HG02970 (cell line): ENCODE measurements around the gene PELI1.
"Not testable (repeated sequence)": the region's sequence is repeated elsewhere in the genome, so short reads cannot be mapped to it uniquely, and the experiment has no call there.

Experiments used
- ATAC-seq: cut with Tn5 transposase; IDR thresholded peaks from one replicate; pipeline ENCODE4 v1.9.1; 2021; ENCODE audit warnings: mild to moderate bottlenecking, moderate library complexity, moderate number of reproducible peaks; ENCODE audit not compliant: unreplicated experiment, low FRiP score

Gene PELI1

DNA sequence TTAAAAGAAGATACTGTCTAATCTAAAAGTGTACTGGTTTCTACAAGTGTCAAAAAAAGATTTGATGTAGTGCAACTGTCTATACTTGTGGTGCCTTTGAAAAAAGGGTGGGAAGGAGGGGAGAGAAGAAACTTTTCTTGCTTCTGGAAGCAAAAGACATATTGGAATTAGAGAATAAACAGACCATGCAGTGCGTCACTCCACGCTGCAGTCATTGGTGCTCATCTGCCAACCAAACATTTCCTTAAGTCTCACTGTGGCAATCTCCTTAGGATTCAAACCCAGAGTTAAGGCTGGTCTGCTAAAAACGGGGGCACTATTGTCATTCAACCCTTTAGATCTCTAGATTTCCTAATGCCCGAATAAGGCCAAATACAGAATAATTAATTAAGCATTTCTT, 50.9 kb downstream of the PELI1 start:
- no peak for ATAC-seq

DNA sequence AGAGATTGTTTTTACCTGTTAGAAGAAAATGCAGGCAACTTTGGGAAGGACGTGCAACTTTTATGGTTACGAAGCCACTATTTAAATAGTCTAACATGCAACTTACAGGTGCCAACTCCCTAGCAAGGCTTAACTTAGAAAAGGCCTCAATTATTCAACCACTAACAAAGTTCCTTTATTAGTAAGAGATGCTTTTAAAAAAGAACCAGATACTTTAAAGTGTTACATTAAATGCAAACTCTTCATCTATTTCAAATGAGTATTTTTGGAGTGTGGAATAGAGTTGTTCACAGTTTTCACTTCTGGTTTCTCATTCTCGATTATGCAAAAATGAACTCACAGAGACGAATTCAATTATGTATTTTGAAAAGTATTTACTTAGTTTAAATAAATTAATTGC, 51.7 kb downstream of the PELI1 start:
- no peak for ATAC-seq

DNA sequence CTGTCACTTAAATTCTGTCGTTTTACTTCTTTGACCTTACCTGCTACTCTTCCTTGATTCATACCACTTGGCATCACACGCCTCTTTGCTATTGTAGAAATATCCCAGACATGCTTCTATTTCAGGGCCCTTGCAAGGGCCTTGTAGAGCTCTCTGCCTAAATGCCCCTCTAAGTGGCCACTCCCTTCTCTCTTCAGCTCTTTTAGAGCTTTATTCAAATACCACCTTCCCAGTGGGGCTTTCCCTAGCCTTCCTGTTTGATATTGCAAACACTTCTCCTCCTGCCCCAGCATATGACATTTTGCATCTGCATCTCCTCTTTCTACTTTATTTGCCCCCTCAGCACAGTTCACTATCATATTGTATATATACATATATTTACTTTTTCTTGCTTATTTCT, 54.0 kb downstream of the PELI1 start:
- ATAC-seq = no peak

DNA sequence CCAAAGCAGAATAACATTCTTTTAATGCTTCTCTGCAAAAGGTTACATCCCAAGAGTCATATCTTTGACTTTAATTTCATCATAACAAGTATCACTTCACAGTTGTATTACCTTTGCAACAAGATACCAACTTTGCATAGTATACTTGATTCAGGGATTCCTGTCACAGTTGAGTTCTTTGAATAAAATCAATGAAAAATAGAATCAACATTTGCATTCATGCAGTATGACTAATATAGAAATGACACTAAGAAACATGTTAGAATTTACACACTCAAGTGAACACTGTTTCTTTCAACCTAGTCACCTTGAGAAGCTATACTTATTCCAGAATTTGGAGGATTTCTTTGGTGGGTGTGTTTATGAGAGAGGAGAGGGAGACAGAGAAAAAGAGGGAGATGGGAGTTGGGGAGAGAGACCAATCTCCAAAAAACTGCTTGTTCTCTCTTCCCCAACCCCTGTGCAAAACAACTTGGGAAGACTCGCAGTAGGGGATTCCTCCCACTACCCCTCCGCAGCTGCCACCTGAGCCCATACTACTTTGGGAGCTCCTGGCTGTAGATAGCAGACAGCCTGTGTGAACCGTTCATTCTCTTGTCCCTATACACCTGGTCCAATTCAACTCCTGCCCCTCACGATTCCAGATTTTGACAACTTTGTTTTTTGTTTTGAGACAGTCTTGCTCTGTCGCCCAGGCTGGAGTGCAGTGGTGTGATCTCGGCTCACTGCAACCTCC, 57.7 kb downstream of the PELI1 start:
- ATAC-seq = no peak

DNA sequence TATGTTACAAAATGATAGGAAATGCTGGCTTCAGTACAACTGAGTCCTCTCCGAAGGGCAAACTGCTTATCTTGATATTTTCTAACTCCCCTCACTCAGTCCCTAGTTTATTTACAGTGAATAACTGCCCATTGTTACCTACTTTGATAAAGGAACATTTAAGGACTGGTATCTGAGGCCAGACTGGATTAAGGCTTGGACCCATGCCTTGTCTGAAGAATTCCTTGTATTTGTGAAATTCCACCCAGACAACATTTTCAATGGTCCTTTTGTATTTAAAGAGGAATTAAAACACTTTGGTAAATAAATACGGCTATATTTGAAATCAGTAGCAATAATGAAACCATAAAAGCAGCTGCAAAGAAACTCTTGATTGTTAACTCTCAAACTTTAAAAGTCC, 58.3 kb downstream of the PELI1 start:
- no peak for ATAC-seq

DNA sequence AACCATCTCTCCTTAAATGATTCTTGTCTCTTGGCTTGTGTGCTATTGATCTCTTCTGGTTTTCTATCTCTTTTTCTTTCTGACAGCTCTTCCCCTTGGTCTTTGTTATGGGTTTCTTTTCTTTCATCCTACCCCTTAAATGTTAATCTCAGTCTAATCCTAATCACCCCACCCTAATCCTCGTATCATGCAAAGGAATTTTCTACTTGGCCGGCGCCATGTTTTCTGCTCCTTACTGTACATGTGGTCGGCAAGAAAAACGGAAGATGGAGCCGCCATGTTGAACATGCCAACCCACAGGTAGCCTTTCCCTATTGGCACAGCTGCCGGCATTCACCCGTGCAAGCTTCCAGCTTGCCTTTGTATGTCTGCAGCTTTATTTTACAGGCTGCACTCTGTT, 63.2 kb downstream of the PELI1 start:
- ATAC-seq = no peak

DNA sequence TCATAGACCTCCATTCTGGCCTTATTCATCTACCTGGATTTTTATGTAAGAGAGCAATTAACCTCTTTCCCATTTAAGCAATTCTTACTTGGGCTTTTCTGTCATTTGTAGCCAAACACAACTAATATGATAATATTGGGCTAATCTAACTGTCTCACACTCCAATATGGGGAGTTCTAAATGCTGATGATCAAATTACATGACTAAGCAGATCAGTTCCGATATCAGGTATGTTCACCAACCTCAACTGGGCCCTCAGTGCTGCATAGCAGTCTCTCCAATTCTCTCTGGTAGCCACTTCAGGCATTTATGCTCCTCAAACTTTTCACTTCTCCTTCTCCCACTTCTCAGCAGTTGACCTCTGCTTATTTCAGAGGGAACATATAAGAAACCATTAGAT, 64.0 kb downstream of the PELI1 start:
- ATAC-seq = no peak

DNA sequence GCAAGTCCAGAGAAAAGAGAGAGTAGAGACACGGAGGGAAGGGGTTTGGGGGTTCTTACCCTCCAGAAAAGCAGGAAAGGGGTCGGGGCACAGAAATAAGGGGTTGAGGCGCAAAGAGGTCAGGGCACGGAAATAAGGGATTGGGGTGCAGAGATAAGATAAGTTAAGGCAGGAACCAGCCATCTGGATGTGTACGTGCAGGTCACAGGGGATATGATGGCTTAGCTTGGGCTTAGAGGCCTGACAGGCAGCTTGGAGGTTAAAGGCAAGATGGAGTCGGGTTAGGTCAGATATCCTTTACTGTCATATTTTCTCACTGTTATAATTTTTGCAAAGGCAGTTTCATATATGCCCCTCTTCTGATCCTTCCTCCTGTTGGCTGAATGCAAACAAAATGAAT, 64.5 kb downstream of the PELI1 start:
- ATAC-seq = not testable (repeated sequence)

DNA sequence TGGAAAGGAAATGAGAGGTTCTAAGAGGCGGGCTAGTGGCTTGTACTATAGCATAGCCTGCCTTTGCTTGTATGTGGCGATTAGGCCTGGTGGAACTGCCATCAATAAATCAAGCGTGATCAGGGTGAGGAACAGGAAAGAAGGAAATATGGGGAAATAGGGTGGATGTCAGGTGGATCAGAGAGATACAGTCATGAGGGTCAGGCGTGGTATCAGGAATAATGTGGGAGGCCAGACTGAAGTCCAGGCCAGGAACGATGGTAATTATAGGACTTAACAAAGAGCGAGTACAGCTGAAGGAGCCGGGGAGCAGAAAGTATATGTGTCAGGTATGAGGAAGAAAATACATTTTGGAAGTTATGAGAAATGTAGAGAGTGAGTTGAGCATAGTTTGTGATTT, 67.4 kb downstream of the PELI1 start:
- ATAC-seq = not testable (repeated sequence)

DNA sequence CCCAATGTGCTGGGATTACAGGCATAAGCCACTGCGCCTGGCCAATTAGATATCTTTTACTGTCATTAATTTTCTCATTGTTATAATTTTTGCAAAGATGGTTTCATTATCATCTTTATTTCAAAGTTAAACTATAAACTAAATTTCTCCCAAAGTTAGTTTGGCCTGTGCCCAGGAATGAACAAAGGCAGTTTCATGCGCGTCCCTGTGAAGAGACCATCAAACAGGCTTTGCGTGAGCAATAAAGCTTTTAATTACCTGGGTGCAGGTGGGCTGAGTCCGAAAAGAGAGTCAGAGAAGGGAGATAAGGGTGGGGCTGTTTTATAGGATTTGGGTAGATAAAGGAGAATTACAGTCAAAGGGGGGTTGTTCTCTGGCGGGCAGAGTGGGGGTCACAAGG, 69.6 kb downstream of the PELI1 start:
- ATAC-seq = not testable (repeated sequence)

DNA sequence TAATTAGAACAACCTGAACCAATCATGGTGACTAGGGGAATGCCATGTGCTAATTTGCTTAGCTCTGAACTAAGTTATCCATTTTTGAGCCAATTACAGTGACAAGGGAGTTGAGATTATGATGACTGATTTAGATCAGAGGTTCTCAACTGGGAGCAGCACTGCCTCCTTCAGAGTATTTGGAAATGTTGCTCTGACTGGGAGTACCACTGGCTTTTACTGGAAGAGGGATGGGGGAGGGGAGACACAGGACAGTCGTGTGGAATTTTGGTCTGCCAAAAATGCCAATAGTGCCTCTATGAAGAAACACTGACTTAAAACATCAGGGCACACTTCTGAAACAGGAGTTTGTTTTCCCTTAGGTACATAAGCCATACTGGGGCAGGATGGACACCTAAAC, 76.9 kb downstream of the PELI1 start:
- ATAC-seq = no peak

DNA sequence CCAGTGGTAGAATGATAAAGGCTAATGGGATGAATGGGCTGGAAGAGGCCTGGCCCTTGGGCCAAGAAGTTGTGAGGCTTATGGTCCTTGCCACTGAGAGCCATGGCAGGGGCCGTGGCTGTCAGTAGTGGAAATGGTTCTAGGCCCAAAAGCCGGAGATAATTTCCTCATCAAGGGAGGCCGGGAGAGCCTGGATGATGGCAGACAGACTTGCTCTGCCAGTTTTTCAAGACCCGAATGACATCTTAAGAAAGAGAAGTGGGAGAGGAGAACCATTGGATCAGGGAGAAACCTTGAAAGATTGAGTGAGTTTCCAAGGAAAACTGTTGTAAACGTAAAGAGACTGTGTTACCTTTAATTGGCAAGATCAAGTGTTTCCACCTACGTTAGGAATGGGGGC, 78.7 kb downstream of the PELI1 start:
- ATAC-seq = no peak

DNA sequence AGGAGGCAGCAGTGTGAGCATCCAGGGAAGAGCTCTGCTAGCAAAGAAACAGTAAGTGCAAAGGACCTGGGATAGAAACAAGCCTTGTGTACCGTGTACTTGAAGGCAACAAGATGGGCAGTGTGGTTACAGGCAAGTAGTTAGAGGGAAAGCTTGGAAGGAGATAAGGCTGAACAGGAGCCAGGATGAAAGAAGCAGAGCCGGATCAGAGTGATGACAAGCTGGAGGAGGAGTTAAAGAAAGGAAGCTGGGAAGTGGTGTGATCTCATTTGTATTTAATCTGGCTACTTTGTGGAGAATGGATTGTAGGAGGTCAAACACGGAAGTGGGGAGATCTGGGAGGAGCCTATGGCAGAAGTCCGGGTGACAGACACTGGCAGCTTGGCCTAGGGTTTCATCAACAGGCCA, 80.3 kb downstream of the PELI1 start:
- no peak for ATAC-seq

DNA sequence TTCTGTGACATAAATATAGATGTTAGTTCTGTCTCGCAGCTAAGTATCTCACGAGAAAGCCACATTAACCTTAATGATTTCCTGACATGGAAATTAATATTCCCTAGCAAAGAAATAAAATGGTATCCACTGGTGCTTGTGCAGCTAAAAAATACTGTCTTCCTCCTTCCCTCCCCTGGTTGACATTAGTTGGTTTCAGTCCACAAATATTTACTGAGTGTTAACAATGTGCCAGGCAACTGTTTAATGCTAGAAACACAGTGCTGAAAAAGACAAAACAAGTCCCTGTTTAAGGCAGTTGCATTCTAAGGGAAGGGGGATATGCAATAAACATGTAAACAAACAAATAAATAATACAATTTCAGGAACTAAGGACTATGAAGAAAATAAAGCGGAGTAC, 80.8 kb downstream of the PELI1 start:
- no peak for ATAC-seq

DNA sequence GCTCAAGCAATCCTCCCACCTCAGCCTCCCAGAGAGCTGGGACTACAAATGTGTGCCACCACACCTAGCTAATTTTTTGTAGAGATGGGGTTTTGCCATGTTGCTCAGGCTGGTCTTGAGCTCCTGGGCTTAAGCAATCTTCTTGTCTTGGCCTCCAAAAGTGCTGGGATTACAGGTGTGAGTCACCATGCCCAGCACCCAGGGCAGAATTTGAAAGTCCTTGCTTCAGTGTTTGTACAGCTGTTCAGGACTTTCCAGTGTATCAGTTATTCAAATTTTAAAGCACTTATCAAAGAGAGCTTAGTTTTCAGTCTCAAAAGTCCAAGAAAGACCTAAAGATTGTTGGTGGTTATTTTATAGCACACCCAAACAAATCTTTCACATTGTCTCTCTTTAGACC, 81.4 kb downstream of the PELI1 start:
- ATAC-seq = no peak

DNA sequence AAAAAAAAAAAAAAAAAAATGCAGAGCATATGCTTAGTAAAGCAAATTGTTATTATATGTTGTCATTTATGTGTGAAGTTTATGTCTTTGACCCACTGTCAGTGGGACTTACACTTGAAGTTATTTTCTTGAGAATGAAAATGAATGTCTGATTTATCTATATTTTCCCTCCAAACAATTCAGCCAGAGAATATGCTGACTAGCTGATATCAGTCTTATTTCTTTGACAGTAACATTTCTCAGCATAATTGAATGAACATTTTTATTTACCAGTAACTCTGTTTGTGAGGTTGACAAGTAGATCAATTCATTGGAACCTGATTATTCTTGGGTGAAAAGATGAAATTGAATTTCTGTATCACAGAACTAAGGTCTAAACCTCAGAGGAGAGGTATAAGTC, 85.0 kb downstream of the PELI1 start:
- ATAC-seq = no peak

DNA sequence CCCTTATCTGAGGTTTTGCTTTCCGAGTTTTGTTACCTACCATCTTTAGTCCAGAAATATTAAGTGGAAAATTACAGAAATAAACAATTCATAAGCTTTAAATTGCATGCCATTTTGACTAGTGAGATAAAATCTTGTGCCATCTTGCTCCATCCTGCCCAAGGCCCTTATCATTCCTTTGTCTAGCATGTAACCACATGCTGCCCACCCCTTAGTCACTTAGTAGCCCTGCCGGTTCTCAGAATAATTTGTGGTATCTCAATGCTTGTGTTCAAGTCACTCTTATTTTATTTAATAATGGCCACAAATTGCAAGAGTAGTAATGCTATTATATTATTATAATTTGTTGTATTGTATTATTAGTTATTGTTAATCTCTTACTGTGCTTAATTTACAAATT, 88.2 kb downstream of the PELI1 start:
- ATAC-seq = no peak

DNA sequence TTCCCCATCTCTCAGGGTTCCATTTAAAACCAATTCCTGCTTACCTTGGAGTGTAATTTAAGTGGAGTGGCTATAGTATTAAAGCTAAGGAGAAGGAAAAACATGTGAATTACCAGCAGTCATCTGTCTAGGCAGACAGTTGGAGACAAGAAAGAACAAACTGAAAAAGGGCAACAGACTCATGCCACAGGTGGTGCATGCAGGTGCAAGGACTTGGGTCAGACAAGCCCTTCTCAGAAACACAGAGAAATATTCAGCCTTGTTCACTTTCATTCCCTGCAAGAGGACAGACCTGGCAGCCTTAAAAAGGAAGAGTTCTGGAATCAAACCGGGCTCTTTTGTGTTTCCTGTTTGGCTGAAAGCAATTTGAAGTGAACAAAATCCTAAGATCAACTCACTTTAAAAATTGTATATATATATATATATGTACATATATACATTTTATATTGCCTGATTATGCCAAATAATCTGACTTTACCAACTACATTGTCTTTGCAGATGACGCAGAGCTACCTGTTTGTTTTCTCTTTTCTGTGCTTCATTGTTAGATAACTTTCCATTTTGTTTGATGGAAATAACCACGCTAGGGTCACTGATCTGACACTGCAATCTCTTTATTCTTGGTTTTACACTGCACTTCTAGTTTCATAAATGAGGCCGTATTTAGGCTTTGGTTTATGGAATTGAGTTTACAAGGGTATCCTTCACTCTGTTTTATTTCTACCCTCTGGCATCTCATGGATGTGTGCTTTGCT, 89.9 kb downstream of the PELI1 start:
- ATAC-seq = no peak

DNA sequence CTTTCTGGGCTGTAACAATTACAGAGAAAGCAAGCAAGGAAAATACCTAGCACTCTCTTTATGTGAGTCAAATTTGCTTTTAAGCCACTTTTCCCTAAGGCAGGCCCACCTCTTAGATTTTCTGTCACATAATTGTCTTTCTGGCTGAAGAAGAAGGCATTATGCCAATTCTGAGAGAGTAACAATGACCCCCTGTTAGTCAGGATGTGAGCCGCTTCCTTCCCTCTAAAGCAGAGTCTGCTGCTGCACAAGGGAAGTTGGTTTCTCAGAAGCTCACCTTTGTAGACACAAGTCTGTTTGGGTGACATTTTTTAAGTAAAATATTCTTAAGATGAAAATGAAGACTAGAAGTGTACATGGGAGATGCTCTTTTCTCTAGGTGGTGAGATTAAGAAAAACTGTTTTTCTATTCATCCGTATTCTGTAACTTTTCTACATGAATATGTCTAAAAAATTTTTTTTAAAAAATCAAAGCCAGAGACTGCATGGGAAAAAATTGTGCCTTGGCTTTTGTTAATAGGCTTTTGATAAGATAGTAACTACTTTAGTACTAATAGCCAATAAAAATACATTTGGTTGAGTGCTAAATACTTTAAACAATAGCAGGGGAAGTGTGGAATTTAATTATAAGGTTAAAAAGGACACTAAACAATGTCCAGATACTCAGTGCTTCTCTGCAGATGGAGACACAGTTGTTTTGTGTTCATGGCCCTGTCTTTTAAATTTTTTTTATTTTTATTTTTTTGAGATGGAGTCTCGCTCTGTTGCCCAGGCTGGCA, 91.6 kb downstream of the PELI1 start:
- no peak for ATAC-seq

DNA sequence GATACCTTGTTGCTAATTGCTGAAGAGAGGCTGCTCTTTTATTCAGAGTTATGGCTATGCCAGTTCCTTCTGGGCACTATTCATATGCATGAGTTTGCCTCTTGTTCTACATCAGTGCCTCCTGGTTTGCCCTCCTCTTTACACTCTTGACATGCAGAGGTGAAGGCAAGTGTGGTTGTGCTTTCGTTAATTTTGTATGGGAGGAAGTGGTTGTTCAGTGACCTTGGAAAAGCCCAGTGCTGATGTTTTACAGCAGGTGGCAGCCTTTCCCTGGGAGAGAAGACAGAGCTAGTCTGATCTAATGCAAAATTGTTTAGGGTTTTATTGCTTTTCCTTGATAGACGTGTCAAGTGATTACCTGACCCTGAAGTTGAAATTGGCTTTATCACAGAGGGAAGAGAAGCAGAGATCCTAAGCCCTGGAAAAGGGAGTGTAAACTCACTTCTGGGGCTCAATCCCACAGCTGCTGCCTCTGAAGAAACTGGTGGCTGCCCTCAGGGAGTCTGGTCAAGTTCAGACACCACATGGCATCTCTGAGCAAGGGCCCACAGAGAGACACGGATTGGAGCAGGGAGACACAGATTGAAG, 94.5 kb downstream of the PELI1 start:
- ATAC-seq = no peak

DNA sequence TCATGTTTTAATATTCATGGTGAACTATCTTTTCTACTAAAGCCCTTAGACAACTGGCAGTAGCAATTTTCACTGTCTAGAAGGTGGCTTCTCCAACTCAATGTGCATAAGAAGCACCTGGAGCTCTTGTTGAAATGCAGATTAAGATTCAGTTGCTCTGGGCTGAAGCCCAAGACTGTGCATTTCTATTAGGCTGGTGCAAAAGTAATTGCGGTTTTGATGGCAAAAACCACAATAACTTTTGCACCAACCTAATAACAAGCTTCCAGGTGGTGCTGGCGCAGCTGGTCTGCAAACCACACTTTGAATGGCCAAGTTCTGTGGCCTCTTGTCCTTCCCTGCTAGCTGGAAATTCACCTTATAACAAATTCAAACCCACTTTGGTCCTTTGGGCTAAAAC, 98.3 kb downstream of the PELI1 start:
- ATAC-seq = no peak
